GM12878 (cell line): ENCODE results near the gene SPDYE4.

ENCODE experiments used
- BHLHE40 ChIP-seq, 2 experiments: fragments of 450-650 bp in 1 of 2; IDR thresholded peaks; 2 replicates each; pipeline ENCODE4 v1.6.1; 2011 to 2017; ENCODE audit warnings: low read depth in 2 of 2, borderline replicate concordance in 1 of 2, improper control_type of control experiment in 1 of 2, low read length in 1 of 2, mild to moderate bottlenecking in 1 of 2
- RELA ChIP-seq: fragments of 450-650 bp; IDR thresholded peaks from 2 replicates; pipeline ENCODE4 v1.8.0; 2014; ENCODE audit warnings: borderline replicate concordance; ENCODE audit not compliant: partially characterized antibody
- TF ChIP-seq, protein P1 (sequence below): fragments of 450-650 bp; IDR thresholded peaks from 2 replicates; pipeline ENCODE4 v1.6.1; 2017; ENCODE audit warnings: mild to moderate bottlenecking

DNA sequence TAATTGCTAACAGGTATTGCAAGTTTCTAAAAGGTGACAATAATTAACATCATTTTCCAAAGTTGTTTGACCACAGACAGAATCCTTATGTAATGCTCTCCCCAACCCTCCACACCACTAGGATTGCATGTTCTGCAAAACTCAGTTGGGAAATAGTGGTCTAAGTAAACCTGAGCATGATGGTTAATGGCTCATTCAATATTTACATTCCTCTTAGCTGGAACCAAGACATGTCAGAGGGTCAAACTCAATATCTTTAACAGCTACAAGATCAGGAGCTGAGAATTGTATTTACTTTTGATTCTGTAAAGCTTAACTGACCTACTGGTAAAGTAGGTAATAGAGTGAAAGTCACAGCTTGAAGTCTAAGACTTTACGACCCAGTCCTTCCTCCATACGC is 30.7 kb upstream of the SPDYE4 start:
- TF ChIP-seq BHLHE40 (IDR thresholded peaks at IDR 0.05; ENCODE audit: borderline replicate concordance in 1 of 2, low read depth in 2 of 2, low read length in 1 of 2) (no peak), RELA (no peak)
- TF ChIP-seq, protein P1, sequence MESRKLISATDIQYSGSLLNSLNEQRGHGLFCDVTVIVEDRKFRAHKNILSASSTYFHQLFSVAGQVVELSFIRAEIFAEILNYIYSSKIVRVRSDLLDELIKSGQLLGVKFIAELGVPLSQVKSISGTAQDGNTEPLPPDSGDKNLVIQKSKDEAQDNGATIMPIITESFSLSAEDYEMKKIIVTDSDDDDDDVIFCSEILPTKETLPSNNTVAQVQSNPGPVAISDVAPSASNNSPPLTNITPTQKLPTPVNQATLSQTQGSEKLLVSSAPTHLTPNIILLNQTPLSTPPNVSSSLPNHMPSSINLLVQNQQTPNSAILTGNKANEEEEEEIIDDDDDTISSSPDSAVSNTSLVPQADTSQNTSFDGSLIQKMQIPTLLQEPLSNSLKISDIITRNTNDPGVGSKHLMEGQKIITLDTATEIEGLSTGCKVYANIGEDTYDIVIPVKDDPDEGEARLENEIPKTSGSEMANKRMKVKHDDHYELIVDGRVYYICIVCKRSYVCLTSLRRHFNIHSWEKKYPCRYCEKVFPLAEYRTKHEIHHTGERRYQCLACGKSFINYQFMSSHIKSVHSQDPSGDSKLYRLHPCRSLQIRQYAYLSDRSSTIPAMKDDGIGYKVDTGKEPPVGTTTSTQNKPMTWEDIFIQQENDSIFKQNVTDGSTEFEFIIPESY: no peak
